H54 (cell line): ENCODE data around the gene SLC20A1.

Source experiments
- DNase-seq: peaks from one replicate; pipeline ENCODE4 v3.0.0; 2011; ENCODE audit warnings: low spot score, mixed read lengths; ENCODE audit not compliant: insufficient read length
- FAIRE-seq: peaks from 3 replicates; lab custom pipeline; 2011; peaks lifted over from hg19 to GRCh38; lab: Jason Lieb, UNC
- POLR2A ChIP-seq: IDR thresholded peaks from 2 replicates; pipeline ENCODE4 v1.6.1; 2011; ENCODE audit warnings: low read depth, mild to moderate bottlenecking, low read length

SLC20A1 gene

GRCh38 chr2:112673008-112673407 is 27.3 kb downstream of the SLC20A1 start:
- TF ChIP-seq POLR2A, result no peak
- FAIRE-seq (no peak), DNase-seq (no peak)

GRCh38 chr2:112674229-112674628 is 28.5 kb downstream of the SLC20A1 start:
- FAIRE-seq, result no peak
- TF ChIP-seq POLR2A, result no peak
- no peak for DNase-seq

- TF ChIP-seq POLR2A, result no peak
- DNase-seq (peak; percentile 35), FAIRE-seq (no peak)
Measured at GRCh38 chr2:112679484-112679883, 33.7 kb downstream of the SLC20A1 start.

DNA sequence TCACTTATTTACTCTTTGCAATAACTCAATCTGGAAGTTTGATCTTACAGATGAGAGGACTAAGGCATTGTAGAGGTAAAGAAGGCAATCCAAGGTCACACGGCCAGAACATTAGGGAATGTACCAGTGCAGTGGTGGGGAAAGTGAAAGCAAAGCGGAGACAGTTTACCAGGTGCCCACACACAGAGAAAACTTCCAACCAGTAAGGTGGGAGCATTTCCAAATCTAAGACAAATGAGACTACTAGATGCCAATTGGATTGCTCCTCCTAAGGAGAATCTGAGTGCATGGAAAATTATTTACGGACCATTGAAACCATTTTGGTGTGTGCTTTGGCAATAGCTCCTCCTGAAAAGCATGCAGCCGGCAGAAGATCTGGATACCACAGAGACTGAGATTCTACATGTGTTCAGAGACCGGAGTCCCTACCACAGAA is 34.9 kb downstream of the SLC20A1 start:
- DNase-seq (no peak), FAIRE-seq (no peak)
- TF ChIP-seq POLR2A, result no peak

DNA sequence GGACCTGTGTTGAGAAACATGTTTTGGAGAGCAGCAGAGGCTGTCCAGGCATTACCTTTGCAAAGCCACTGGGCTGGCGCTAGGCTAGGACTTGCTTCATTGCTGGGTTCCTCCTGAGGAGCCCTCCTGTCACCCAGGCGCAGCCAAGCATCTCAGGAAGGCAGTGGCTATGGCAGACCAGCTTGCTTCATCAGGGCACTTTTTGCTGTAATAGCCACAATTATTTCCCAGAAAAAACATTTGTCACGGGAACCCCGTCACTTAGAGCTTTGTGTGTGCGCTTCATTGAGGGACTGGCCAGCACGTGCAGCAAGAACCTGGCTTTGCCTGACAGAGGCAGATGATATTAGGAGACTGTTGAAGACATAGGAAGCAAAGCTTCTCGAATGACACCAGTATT is 36.4 kb downstream of the SLC20A1 start:
- no peak for TF ChIP-seq POLR2A
- no peak for FAIRE-seq
- no peak for DNase-seq

- no peak for TF ChIP-seq POLR2A
- FAIRE-seq (no peak), DNase-seq (no peak)
Measured at GRCh38 chr2:112683550-112684414, 38.0 kb downstream of the SLC20A1 start.

DNA sequence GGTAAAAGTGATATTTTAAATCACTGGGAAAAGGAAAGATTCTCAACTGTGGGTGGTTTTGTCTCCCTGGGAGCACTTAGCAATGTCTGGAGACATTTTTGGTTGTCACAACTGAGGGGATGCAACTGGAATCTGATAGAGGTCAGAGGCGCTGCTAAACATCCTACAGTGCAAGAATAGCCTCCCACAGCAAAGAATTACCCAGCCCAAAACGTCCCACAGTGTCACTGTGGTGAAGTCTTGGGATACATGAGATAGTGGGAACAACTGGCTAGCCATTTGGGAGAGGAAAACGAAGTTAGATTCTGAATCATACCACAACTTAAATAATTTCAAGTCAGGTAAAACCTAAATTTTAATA is 38.7 kb downstream of the SLC20A1 start:
- no peak for FAIRE-seq
- DNase-seq, result no peak

GRCh38 chr2:112685271-112685884 is 39.6 kb downstream of the SLC20A1 start:
- DNase-seq, result no peak
- no peak for TF ChIP-seq POLR2A
- no peak for FAIRE-seq

More for the DNA sequence above, 38.7 kb downstream of the SLC20A1 start:
- no peak for TF ChIP-seq POLR2A

DNA sequence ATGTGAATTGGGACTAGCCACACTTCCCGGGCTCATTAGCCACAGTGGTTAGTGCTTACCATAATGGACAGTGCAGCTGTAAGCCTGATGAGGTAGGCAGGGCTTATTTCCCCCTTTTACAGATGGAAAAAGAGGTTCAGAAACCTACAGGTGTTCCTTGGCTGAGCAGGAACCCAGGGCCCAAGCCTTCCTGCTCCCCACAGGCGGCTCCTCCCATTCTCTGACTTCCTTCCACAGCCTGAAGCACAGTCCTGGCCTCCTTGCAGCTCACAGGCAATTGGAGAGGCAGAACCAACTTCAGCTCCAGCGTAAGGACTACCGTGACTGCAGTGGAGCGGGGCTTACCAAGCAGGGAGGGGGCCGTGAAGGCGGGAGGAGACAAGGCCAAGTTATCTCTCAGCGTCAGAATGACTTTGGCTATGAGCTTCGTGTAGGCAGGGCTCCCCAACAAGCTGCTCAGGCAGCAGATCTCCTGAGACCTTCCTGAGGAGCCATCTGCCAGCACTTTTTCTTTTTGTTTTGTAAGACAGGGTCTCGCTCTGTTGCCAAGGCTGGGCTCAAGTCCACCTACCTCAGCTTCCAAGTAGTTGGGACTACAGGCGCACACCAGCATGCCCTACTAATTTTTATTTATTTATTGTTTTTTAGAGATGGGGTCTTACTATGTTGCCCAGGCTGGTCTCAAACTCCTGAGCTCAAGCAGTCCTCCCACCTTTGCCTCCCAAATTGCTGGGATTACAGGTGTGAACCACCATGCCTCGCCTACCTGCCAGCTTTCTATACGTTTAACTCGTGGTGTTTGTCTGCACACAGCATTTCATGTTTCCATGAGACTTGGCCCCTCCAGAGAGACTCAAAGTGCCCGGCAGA is 40.8 kb downstream of the SLC20A1 start:
- FAIRE-seq (no peak), DNase-seq (no peak)
- TF ChIP-seq POLR2A, result no peak

DNA sequence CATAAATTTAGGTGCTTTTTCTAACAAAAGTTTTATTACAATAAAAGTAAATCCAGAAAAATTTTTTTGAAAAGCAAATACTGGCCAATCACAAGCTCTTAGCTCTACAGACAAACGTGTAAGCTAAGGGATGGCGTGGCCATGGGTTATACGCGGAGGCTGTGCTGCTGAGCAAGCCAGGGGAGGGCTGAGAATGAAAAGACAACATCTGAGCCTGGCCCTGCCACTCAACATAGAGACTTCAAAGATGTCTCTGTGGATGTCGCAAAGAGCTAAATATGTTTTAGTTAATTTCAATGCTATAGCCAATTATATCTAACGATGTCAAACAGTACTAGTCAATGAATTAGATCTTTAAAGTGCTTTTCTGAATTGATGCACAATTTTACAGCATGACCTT is 41.8 kb downstream of the SLC20A1 start:
- FAIRE-seq, result no peak
- TF ChIP-seq POLR2A, result no peak
- no peak for DNase-seq

- no peak for TF ChIP-seq POLR2A
- DNase-seq, result peak; percentile 44
- FAIRE-seq, result no peak
Measured at GRCh38 chr2:112688086-112688880, 42.5 kb downstream of the SLC20A1 start.

- no peak for TF ChIP-seq POLR2A
- no peak for DNase-seq
- FAIRE-seq, result no peak
Measured at GRCh38 chr2:112690853-112691401, 45.2 kb downstream of the SLC20A1 start.

DNA sequence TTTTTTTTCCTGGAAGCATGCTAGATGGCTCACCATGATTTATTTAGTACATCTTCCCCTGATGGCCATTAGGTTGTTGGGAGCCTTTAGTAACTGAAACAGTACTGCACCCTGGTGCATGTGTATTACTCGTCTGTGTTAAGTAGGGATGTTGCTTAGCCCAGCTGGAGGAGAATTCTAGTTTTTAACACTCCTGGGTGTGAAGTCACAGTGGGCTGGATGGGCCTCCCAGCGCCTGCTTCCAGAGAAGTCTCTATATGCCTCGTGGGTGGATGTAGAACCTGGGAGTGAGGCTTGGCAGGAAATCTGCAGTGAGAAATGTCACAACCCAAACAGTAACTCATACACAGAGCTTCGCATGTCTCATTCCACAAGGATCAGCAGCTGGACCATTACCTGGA is 46.1 kb downstream of the SLC20A1 start:
- no peak for DNase-seq
- TF ChIP-seq POLR2A, result no peak
- FAIRE-seq, result no peak
